Sigmoid colon (tissue), 7 donors: ENCODE results near the gene LAMP1. TPM values are rescaled to one million over a fixed set of nuclear protein-coding genes. Genes with fewer than 3 reads are reported as not detected.

Source experiments
- DNase-seq: peaks from one replicate; pipeline ENCODE4 v3.0.0-alpha.2; 2019
- H3K27ac ChIP-seq, 4 donors: fragments of 200-600 bp; sonication (generic); one replicate each; pipeline ENCODE4 v1.5.1; 2016 to 2019; ENCODE audit warnings: mild to moderate bottlenecking in 1 of 4
- H3K27me3 ChIP-seq, 3 donors: fragments of 200-600 bp; sonication (generic); one replicate each; pipeline ENCODE4 v1.5.1; 2019; ENCODE audit warnings: mild to moderate bottlenecking in 1 of 3
- H3K36me3 ChIP-seq, 4 donors: fragments of 200-600 bp; sonication (generic); one replicate each; pipeline ENCODE4 v1.5.1; 2016 to 2019
- H3K4me1 ChIP-seq, 4 donors: fragments of 200-600 bp; sonication (generic); one replicate each; pipeline ENCODE4 v1.5.1; 2017 to 2019
- H3K4me3 ChIP-seq, 4 donors: fragments of 200-600 bp; sonication (generic); one replicate each; pipeline ENCODE4 v1.5.1; 2017 to 2019; ENCODE audit warnings: mild to moderate bottlenecking in 2 of 4, moderate library complexity in 1 of 4
- H3K9me3 ChIP-seq, 4 donors: fragments of 200-600 bp in 3 of 4; sonication (generic) in 3 of 4; one replicate each; pipeline versions ENCODE4 v1.5.1 to v1.6.1; 2013 to 2019
- CTCF ChIP-seq, 4 experiments: fragments of 450-650 bp in 3 of 4; fragments of 200-600 bp in 1 of 4; IDR thresholded peaks; one replicate each; pipeline ENCODE4 v1.5.1; 2016 to 2019; ENCODE audit warnings: antibody characterized with exemption in 4 of 4, mild to moderate bottlenecking in 3 of 4, moderate library complexity in 2 of 4
- EP300 ChIP-seq, 4 donors: sonication (generic); formaldehyde crosslinking; IDR thresholded peaks; one replicate each; pipeline ENCODE4 v1.6.1; 2017; ENCODE audit warnings: antibody characterized with exemption in 4 of 4
- POLR2A ChIP-seq, 2 donors: fragments of 450-650 bp; IDR thresholded peaks; one replicate each; pipeline ENCODE4 v1.6.1; 2016; ENCODE audit warnings: antibody characterized with exemption in 2 of 2, mild to moderate bottlenecking in 2 of 2, moderate library complexity in 2 of 2
- POLR2AphosphoS5 ChIP-seq, 4 donors: sonication (generic); formaldehyde crosslinking; IDR thresholded peaks; one replicate each; pipeline ENCODE4 v1.6.1; 2017; ENCODE audit warnings: antibody characterized with exemption in 4 of 4
- WGBS, 2 donors: extraction: QIAGEN DNeasy Blood & Tissue Kit; methylation state at CpG; one replicate each; pipeline ENCODE4 v1.1.7; 2013; 5-methylcytosine and 5-hydroxymethylcytosine counted together
- intact Hi-C: fragments of 100-400 bp; cut with DNase I; formaldehyde crosslinking; loops from one replicate; pipeline ENCODE4 v1.15.1; 2023
- polyA plus RNA-seq, 3 donors: library from polyadenylated mRNA; stranded (reverse); fragments of 200-250 nt; gene quantifications; one replicate each; pipeline ENCODE4 v1.2.3, GENCODE V29; 2013
- total RNA-seq, 4 donors: library from RNA; depleted of rRNA; stranded (reverse); fragments of >200 nt; gene quantifications; one replicate each; pipeline ENCODE4 v1.1.0, GENCODE V29; 2016
- donor health status: healthy with polysubstance abuse.
- donor health status: Bipolar disorder and iron deficiency.
- donor health status: healthy.

LAMP1 gene
- total and polyA plus RNA-seq, 7 donors: 20.4 to 125 (median 86.9) TPM

- Histone ChIP-seq H3K9me3 (no peaks in the 10 kb centered on the region), H3K27me3 (no peaks in the 10 kb centered on the region), H3K4me1 (no peaks in the 10 kb centered on the region), H3K36me3 (peaks cover 0 to 14% (median 0%) of the 10 kb centered on the region in 4 donors), H3K27ac (no peak overlapping the region), H3K4me3 (no peak overlapping the region)
- intact Hi-C loops: no loop called here
- TF ChIP-seq POLR2A (IDR thresholded peaks at IDR 0.05) (no peak), POLR2AphosphoS5 (IDR thresholded peaks at IDR 0.05) (no peak), EP300 (IDR thresholded peaks at IDR 0.05) (no peak), CTCF (IDR thresholded peaks at IDR 0.05) (no peak)
- WGBS, 2 donors: 30 to 54% methylated on average over 4 of the region's 4 CpGs
- DNase-seq: no peak
Measured at GRCh38 chr13:113356596-113356995, 59.6 kb downstream of the LAMP1 start.

DNA sequence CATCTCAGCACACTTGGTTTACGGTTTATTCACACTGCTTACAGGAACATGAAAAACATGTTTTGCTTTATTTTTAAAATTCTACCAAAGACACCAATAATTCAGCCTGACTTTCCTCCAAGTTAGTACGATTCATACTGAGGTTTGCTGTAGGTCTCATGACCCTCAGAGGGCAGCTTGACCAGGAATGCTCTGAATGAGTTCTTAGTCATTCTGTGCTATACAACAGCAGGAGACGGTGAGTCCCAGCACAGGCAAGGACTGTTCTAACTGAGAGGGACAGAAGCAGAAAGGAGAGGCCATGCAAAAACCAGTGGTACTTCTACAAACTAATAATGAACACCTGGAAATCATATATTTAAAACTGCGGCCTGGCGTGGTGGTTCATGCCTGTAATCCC is 60.5 kb downstream of the LAMP1 start:
- no peak overlapping the region for H3K4me3 ChIP-seq
- no peak for DNase-seq
- peaks cover 0 to 14% (median 0%) of the 10 kb centered on the region in 4 donors for H3K36me3 ChIP-seq
- no peaks in the 10 kb centered on the region for H3K27me3 ChIP-seq
- intact Hi-C loops: no loop called here
- peaks cover 0 to 1% (median 0%) of the 10 kb centered on the region in 4 donors for H3K4me1 ChIP-seq
- H3K9me3 ChIP-seq: no peaks in the 10 kb centered on the region
- H3K27ac ChIP-seq: no peak overlapping the region
- WGBS, 2 donors: 92 to 95% methylated on average over 5 of the region's 5 CpGs
- TF ChIP-seq EP300 (IDR thresholded peaks at IDR 0.05) (no peak), CTCF (IDR thresholded peaks at IDR 0.05) (no peak), POLR2AphosphoS5 (IDR thresholded peaks at IDR 0.05) (no peak), POLR2A (IDR thresholded peaks at IDR 0.05) (no peak)

DNA sequence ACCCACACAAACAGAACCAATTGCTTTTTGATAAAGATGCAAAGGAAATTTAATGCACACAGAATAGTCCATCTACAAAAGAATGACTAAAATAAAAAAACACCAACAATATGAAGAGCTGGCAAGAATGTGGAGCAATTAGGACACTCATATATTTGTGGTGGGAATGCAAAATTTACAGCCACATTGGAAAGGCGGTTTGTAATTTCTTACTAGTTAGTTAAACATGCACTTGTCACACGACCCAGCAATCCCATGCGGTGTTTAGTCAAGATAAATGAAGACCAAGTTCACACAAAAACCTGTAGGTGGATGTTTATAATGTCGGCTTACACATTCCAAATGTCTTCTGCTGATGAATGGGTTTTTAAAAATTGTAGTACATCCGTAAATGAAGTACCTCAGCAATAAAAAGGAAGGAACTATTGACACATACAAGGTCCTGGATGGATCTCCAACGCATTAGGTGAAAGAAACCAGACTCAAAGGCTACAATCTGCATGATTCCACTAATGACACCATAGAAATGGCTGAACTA is 61.7 kb downstream of the LAMP1 start:
- TF ChIP-seq EP300 (IDR thresholded peaks at IDR 0.05): no peak
- Histone ChIP-seq H3K27me3 (no peaks in the 10 kb centered on the region), H3K27ac (no peak overlapping the region), H3K4me3 (no peak overlapping the region), H3K9me3 (no peaks in the 10 kb centered on the region), H3K4me1 (peaks cover 0 to 12% (median 8%) of the 10 kb centered on the region in 4 donors), H3K36me3 (peaks cover 0 to 12% (median 0%) of the 10 kb centered on the region in 4 donors)
- intact Hi-C loops: no loop called here
- WGBS, 2 donors: 69 to 75% methylated on average over 6 of the region's 6 CpGs
- DNase-seq: no peak

GRCh38 chr13:113359571-113359970 is 62.5 kb downstream of the LAMP1 start:
- no peak for DNase-seq

GRCh38 chr13:113360446-113360845 is 63.4 kb downstream of the LAMP1 start:
- H3K36me3 ChIP-seq: peaks cover 0 to under 1% (median 0%) of the 10 kb centered on the region in 4 donors
- intact Hi-C loops: no loop called here
- no peak overlapping the region for H3K4me3 ChIP-seq
- WGBS, 2 donors: 93 to 94% methylated on average over 6 of the region's 6 CpGs
- H3K27ac ChIP-seq: no peak overlapping the region
- no peak for TF ChIP-seq CTCF (IDR thresholded peaks at IDR 0.05)
- no peak for TF ChIP-seq POLR2AphosphoS5 (IDR thresholded peaks at IDR 0.05)
- no peak for TF ChIP-seq POLR2A (IDR thresholded peaks at IDR 0.05)
- TF ChIP-seq EP300 (IDR thresholded peaks at IDR 0.05): no peak
- H3K27me3 ChIP-seq: no peaks in the 10 kb centered on the region
- H3K4me1 ChIP-seq: peaks cover 3 to 22% (median 18%) of the 10 kb centered on the region in 4 donors
- H3K9me3 ChIP-seq: no peaks in the 10 kb centered on the region
- peak; percentile 55 for DNase-seq

More at GRCh38 chr13:113359571-113359970, 62.5 kb downstream of the LAMP1 start:
- no peak overlapping the region for H3K4me3 ChIP-seq
- H3K27me3 ChIP-seq: no peaks in the 10 kb centered on the region
- no peaks in the 10 kb centered on the region for H3K9me3 ChIP-seq
- TF ChIP-seq EP300 (IDR thresholded peaks at IDR 0.05) (no peak), POLR2AphosphoS5 (IDR thresholded peaks at IDR 0.05) (no peak), POLR2A (IDR thresholded peaks at IDR 0.05) (no peak), CTCF (IDR thresholded peaks at IDR 0.05) (no peak)
- no peak overlapping the region for H3K27ac ChIP-seq
- peaks cover 0 to 13% (median 10%) of the 10 kb centered on the region in 4 donors for H3K4me1 ChIP-seq
- intact Hi-C loops: no loop called here
- H3K36me3 ChIP-seq: peaks cover 0 to 9% (median 0%) of the 10 kb centered on the region in 4 donors
- WGBS, 2 donors: 89 to 94% methylated on average over 11 of the region's 11 CpGs
